K562 (cell line): ENCODE measurements around the gene KLK13. TPM values are rescaled to one million over a fixed set of nuclear protein-coding genes. Genes with fewer than 3 reads are reported as not detected.

Experiments
- CHCHD3 ChIP-seq: fragments of 250-450 bp; sonication (Bioruptor Pico); IDR thresholded peaks from 2 replicates; pipeline ENCODE4 v2.1.2; 2022; ENCODE audit warnings: mild to moderate bottlenecking
- DACH1 ChIP-seq: fragments of 450-650 bp; IDR thresholded peaks from 2 replicates; pipeline ENCODE4 v1.6.1; 2018; ENCODE audit not compliant: partially characterized antibody
- GATAD2A ChIP-seq: fragments of 450-650 bp; IDR thresholded peaks from 2 replicates; pipeline ENCODE4 v1.6.1; 2017
- HDAC2 ChIP-seq: fragments of 450-650 bp; IDR thresholded peaks from 2 replicates; pipeline ENCODE4 v1.6.1; 2016; ENCODE audit warnings: mild to moderate bottlenecking
- HDAC6 ChIP-seq: IDR thresholded peaks from 2 replicates; pipeline ENCODE4 v1.6.1; 2012; ENCODE audit warnings: low read depth, mild to moderate bottlenecking, control low read depth, inconsistent platforms, low read length, moderate library complexity
- HEY1 ChIP-seq: fragments of 250-450 bp; sonication (Bioruptor Pico); IDR thresholded peaks from 2 replicates; pipeline ENCODE4 v1.5.0; 2020; ENCODE audit warnings: mild to moderate bottlenecking, moderate library complexity, borderline replicate concordance
- ID3 ChIP-seq, 2 experiments: fragments of 250-450 bp in 1 of 2; fragments of 450-650 bp in 1 of 2; sonication (Bioruptor Pico) in 1 of 2; IDR thresholded peaks; 2 replicates each; pipeline versions ENCODE4 v1.6.1 to v1.8.0; 2016 to 2021; ENCODE audit warnings: mild to moderate bottlenecking in 2 of 2, moderate library complexity in 2 of 2, missing compliant biosample characterization in 1 of 2, missing genetic modification characterization in 1 of 2
- IRF2 ChIP-seq: sonication (generic); formaldehyde crosslinking; IDR thresholded peaks from 2 replicates; pipeline ENCODE4 v1.8.1; 2022; ENCODE audit warnings: mild to moderate bottlenecking, missing genetic modification reagents
- NFE2 ChIP-seq: IDR thresholded peaks from 2 replicates; pipeline ENCODE4 v1.6.1; 2014; ENCODE audit warnings: antibody characterized with exemption, low read depth
- PCBP1 ChIP-seq: fragments of 200-400 bp; formaldehyde crosslinking; IDR thresholded peaks from 2 replicates; pipeline ENCODE4 v1.6.1; 2018; ENCODE audit warnings: mild to moderate bottlenecking, low read depth, low read length; ENCODE audit not compliant: poor library complexity, severe bottlenecking
- POLR2B ChIP-seq: fragments of 450-650 bp; IDR thresholded peaks from 2 replicates; pipeline ENCODE4 v1.6.1; 2018; ENCODE audit warnings: low read depth; ENCODE audit not compliant: partially characterized antibody
- POLR3G ChIP-seq: IDR thresholded peaks from 2 replicates; pipeline ENCODE4 v1.6.1; 2011; ENCODE audit not compliant: insufficient read length, insufficient replicate concordance; ENCODE audit errors: extremely low read depth
- SIN3B ChIP-seq: fragments of 450-650 bp; IDR thresholded peaks from 2 replicates; pipeline ENCODE4 v1.6.1; 2017; ENCODE audit warnings: low read depth, mild to moderate bottlenecking, moderate library complexity
- SMARCE1 ChIP-seq: fragments of 450-650 bp; IDR thresholded peaks from 2 replicates; pipeline ENCODE4 v1.7.1; 2016; ENCODE audit warnings: mild to moderate bottlenecking
- TAF15 ChIP-seq: fragments of 200-400 bp; formaldehyde crosslinking; IDR thresholded peaks from 2 replicates; pipeline ENCODE4 v1.6.1; 2017; ENCODE audit warnings: mild to moderate bottlenecking, low read depth, low read length, moderate library complexity
- TSHZ1 ChIP-seq: fragments of 250-450 bp; sonication (Bioruptor Pico); IDR thresholded peaks from 2 replicates; pipeline ENCODE4 v1.4.0; 2020; ENCODE audit warnings: mild to moderate bottlenecking, moderate library complexity
- USF2 ChIP-seq: sonication (generic); formaldehyde crosslinking; IDR thresholded peaks from 2 replicates; pipeline ENCODE4 v1.5.0; 2020; ENCODE audit warnings: missing genetic modification reagents
- ZBTB12 ChIP-seq: fragments of 250-450 bp; sonication (Bioruptor Pico); IDR thresholded peaks from 2 replicates; pipeline ENCODE4 v1.4.0; 2020
- ZNF143 ChIP-seq: sonication (generic); formaldehyde crosslinking; IDR thresholded peaks from 2 replicates; pipeline ENCODE4 v1.9.0; 2022; ENCODE audit warnings: mild to moderate bottlenecking, missing genetic modification reagents
- ZNF232 ChIP-seq: sonication (generic); formaldehyde crosslinking; IDR thresholded peaks from 2 replicates; pipeline ENCODE4 v1.8.0; 2022; ENCODE audit warnings: mild to moderate bottlenecking, missing genetic modification reagents
- polyA plus RNA-seq, 8 experiments: library from polyadenylated mRNA; depleted of rRNA in 4 of 8; stranded (reverse) in 5 of 8; unstranded in 3 of 8; fragments of >200 nt; fragmentation: Nextera tagmentation in 2 of 8; fragmentation: Illumina TruSeq in 1 of 8; extraction: Ambion mirVana in 2 of 8; extraction: Trizol in 1 of 8; gene quantifications; 2 replicates each; pipeline versions ENCODE4 v1.2.1 to v1.2.3, GENCODE V29; 2011 to 2014; ENCODE audit warnings: inconsistent platforms in 1 of 8, missing spikeins in 1 of 8
- total RNA-seq, 7 experiments: library from RNA; depleted of rRNA in 6 of 7; stranded (reverse); fragments of >200 nt in 6 of 7; fragmentation: Illumina TruSeq in 2 of 7; extraction: Trizol in 2 of 7; gene quantifications; 2 replicates each; pipeline versions ENCODE4 v1.2.1 to v1.2.3, GENCODE V29; 2011 to 2021; ENCODE audit warnings: low replicate concordance in 1 of 7
- TF ChIP-seq, protein P1 (sequence below): fragments of 450-650 bp; formaldehyde crosslinking; IDR thresholded peaks from 2 replicates; pipeline ENCODE4 v1.4.0; 2020; ENCODE audit warnings: mild to moderate bottlenecking, moderate library complexity

Gene KLK13
- total and polyA plus RNA-seq, 9 of the 15 experiments (the other 6 are each of a cell fraction or from before 2014, with no cell fraction given), result 0.72 to 9.0 (median 2.3) TPM

DNA sequence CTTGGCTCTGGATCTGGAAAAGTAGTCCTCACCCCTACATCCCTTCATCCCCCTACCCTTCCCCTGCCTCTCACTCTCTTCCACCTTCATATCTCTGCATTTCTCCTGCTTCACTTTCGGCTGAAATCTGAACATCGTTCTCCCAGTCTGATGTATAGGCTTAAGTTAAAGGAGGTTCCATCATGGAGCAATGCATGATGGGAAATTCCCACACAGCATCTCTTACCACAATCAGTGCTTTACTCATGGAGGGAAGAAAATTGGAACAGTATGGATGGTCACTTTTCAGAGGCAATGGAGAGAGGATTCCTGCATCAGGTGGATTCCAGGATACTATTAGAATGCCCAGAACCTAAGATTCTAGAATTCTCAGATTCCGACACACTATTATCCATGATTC is 57.4 kb downstream of the KLK13 start (continued):
- no peak for TF ChIP-seq POLR3G
- no peak for TF ChIP-seq GATAD2A
- no peak for TF ChIP-seq TSHZ1 (CRISPR knock-in tag)
- no peak for TF ChIP-seq HEY1 (CRISPR knock-in tag)
- TF ChIP-seq DACH1, result no peak
- no peak for TF ChIP-seq ZBTB12 (CRISPR knock-in tag)
- TF ChIP-seq CHCHD3 (CRISPR knock-in tag), result no peak
- TF ChIP-seq POLR2B, result no peak
- TF ChIP-seq IRF2 (CRISPR knock-in tag), result no peak
- no peak for TF ChIP-seq HDAC6
- no peak for TF ChIP-seq ID3 (CRISPR knock-in tag; IDR thresholded peaks at IDR 0.05)
- TF ChIP-seq ID3 (tag; IDR thresholded peaks at IDR 0.05), result no peak
- TF ChIP-seq TAF15, result no peak
- TF ChIP-seq ZNF232 (CRISPR knock-in tag), result no peak
- TF ChIP-seq PCBP1, result no peak
- TF ChIP-seq SIN3B, result no peak
- TF ChIP-seq USF2 (CRISPR knock-in tag), result no peak
- no peak for TF ChIP-seq NFE2
- no peak for TF ChIP-seq SMARCE1
- TF ChIP-seq ZNF143 (CRISPR knock-in tag), result peak; percentile 69
- TF ChIP-seq HDAC2, result peak; percentile 77; the same call in 1 of the 2 replicates
- TF ChIP-seq, protein P1, sequence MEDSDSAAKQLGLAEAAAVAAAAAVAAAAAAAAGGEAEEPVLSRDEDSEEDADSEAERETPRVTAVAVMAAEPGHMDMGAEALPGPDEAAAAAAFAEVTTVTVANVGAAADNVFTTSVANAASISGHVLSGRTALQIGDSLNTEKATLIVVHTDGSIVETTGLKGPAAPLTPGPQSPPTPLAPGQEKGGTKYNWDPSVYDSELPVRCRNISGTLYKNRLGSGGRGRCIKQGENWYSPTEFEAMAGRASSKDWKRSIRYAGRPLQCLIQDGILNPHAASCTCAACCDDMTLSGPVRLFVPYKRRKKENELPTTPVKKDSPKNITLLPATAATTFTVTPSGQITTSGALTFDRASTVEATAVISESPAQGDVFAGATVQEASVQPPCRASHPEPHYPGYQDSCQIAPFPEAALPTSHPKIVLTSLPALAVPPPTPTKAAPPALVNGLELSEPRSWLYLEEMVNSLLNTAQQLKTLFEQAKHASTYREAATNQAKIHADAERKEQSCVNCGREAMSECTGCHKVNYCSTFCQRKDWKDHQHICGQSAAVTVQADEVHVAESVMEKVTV, result no peak
